NCI-H1105 (cell line): ENCODE measurements around the gene SFTPB.

Experiments used
- DNase-seq: peaks from one replicate; lab custom pipeline; 2025; lab: John Stamatoyannopoulos, UW

Gene SFTPB

DNA sequence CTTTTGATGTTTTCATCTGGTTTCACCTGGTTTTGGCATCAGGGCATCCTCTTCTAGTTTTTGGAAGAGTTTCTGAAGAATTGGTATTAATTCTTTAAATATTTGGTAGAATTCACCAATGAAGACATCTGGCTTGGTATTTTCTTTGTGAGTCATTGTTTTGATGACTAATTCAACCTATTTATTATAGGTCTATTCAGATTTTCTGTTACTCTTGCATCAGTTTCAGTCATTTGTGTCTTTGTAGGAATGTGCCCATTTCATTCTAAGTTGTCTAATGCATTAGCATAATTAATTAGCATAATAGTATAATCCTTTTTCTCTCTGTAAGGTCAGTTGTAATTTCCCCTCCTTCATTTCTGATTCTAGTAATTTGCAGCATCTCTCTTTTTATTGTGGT lies 34.2 kb upstream of the SFTPB start:
- DNase-seq, result no peak

DNA sequence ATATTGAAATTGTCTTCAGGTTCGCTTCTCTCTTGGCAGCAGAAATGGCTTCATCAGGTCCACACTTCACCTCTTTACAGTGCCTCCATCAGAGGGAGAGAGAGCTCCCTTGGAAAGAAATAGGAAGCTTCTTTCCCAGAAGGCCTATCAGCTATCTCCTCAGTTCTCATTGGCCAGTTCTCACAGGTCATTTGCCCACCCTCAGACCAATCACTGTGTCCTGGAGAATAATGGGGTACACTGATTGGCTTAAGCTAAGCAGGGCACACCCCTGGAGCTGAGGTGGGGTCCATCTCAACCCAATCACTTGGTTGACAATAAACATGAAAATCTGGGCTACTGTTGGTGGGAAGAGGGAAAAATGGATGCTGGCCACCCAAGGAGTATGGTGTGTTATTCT lies 31.3 kb upstream of the SFTPB start:
- no peak for DNase-seq

DNA sequence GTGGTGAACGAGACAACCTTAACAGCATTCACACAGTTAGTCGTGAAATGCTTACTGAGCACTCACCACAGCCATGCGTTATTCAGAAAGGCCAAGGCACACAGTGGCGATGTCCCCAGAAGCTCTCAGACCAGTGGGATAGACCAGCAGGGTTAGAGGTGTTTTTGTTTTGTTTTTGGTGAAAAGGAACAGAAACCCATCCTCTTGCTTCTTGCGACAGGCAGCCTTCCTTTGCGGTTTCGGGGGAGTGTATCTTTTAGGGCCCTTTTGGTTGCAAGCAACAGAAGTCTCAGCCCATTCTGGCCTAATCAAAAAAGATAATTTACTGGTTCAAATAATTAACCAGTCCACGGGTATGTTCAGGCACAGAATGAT lies 30.9 kb upstream of the SFTPB start:
- no peak for DNase-seq

DNA sequence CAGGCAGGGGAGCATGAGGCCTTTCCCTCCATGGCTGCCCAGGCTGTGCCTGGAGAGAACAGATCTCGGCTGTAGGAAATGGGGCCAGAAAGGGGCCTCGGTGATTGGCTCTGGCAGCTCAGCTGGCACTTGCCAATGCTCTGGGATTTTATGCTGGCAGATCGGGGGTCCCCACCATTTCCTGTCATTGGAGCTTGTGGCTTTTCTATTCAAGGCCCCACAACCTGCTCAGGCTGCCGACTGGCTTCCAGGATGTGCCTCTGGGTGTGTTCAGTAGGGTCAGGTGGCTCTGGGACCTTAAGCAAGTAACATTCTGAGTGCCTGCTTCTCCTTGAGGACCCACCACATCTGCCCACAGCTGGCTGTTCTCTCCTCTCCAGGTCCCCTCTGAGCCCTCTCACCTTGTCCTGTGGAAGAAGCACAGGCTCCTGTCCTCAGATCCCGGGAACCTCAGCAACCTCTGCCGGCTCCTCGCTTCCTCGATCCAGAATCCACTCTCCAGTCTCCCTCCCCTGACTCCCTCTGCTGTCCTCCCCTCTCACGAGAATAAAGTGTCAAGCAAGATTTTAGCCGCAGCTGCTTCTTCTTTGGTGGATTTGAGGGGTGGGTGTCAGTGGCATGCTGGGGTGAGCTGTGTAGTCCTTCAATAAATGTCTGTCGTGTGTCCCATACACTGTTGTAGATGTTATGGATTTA lies 30.3 kb upstream of the SFTPB start:
- no peak for DNase-seq

DNA sequence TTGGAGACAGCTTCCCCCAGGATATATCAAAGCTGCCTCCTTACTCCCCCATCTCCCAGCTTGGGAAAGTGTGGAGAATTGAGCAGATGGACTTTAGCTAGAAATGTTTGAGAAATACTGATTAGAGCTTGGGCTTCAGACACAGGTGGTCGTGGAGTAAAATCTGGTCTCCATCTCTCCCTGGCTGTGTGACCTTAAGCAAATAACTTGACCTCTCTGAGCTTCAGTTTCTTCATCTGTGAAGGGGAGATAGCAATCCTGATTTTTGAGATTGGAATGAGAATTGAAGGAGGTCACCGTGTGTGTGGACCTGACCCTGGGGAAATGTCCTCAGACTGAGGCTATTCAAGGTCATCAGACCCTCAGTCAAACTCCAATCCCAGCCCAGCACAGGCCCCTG lies 29.7 kb upstream of the SFTPB start:
- DNase-seq, result no peak

DNA sequence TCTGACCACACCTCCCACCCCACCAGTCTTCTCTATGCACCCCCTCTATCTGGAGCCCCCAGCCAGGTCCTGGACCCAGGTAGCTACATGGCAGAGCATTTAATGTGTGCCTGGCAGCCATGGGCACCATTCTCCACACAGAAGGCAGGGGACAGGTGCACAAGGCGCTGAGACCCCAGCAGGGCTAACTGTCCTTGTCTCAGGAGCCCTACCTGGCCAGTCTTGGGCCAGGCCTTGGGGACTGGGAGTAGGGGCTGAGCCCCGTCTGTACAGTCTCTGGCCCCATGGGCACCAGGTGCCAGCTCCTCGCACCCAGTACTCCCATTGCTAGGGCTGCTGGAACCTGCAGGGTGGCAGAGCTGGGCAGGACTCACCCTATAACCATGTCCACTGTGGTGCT lies 29.1 kb upstream of the SFTPB start:
- DNase-seq, result no peak

DNA sequence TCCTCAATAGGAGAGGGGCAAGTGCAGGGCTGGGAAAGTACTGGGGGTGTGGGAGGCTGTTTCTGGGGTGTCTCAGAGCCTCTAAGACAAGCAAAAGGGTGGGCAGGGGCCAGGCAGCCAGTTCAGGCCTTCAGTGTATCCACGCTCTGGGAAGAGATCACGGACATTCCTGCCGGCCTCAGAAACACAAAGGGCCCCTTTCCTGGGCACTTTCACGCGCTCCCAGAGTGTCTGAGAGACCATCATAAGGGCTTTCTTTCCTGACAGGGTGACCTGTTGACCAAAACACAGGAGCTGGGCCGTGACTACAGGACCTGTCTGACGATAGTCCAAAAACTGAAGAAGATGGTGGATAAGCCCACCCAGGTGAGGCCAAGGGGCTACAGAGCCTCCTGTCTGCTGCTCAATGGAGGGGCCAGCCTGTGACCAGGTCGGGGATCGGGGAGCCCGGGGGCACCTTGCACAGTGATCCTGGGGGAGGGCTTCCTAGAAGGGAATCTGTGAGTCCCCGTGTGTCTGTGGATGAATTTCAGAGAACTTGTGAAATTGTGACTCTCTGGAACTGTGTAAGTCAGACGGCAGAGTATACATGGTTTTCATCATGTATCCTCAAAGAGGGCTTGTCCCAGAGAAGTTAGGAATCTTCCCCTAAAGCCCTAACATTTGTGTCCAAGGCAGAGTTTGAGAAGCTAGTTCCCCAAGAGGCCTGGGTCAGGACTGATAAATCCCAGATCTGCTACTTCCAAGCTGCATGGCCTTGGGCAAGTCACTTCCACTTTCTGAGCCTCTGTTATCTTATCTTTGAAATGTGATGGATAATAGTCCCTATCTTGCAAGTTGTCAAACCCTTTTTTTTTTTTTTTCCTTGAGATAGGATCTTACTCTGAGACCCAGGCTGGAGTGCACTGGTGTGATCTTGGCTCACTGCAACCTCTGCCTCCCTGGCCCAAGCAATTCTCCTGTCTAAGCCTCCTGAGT lies 28.0 kb upstream of the SFTPB start:
- DNase-seq, result no peak

DNA sequence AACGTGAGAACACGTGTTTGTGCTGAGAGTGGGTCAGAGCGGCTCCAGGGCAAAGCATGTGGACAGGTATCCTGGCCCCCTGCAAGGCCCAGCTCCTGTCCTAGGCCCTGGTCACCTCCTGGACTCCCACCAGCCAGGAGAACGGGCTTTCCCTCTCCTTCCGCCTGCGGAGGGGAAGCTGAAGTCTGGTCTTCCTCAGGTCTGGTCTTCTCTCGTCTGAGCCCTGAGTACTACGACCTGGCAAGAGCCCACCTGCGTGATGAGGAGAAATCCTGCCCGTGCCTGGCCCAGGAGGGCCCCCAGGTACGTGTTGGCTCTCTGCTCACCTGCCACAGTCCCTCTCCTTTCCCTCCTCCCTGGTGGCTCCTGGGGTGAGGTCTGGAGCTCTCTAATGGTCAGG lies 27.1 kb upstream of the SFTPB start:
- no peak for DNase-seq

DNA sequence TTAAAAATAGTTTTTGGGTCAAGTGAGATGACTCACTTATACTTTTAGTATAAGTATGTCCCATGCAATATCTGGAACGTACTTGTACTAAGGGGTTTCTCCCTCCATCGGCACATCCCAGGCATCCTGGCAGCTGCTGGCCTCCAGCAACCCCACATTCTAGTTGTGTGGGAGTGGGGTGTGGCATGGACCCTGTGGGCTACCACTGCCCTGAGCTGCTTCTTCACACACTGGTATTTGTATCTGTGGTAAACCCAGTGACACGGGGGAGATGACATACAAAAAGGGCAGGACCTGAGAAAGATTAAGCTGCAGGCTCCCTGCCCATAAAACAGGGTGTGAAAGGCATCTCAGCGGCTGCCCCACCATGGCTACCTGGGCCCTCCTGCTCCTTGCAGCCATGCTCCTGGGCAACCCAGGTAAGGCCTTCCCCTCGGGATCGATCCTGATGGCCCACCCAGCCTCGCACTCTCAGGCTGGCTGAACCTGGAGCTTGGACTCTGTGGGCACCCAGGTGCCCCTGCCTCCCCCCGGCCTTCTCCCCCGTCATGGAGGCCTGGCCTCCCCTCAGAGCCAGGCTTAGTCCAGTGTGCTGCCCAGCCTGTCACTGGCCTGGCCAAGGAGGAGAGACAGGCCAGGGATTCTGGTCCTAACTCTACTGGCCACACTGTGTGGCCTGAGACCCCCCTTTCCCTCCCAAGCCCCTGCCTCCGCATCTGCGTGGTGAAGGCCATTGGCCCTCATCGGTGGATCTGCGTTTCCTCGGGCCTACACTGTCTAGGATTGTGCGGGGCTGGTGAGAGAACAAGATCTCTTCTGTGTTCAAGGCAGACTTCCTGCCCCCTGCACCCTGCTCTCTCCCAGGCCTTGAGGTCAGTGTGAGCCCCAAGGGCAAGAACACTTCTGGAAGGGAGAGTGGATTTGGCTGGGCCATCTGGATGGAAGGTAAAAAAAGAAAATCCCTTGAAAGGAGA lies 26.3 kb upstream of the SFTPB start, which contains the start of gene GNLY:
TSS of gene GNLY (plus strand) at position 307 of the 974 bp plus-strand sequence. CDS start at position 368, 61 bp downstream.
- no peak for DNase-seq

DNA sequence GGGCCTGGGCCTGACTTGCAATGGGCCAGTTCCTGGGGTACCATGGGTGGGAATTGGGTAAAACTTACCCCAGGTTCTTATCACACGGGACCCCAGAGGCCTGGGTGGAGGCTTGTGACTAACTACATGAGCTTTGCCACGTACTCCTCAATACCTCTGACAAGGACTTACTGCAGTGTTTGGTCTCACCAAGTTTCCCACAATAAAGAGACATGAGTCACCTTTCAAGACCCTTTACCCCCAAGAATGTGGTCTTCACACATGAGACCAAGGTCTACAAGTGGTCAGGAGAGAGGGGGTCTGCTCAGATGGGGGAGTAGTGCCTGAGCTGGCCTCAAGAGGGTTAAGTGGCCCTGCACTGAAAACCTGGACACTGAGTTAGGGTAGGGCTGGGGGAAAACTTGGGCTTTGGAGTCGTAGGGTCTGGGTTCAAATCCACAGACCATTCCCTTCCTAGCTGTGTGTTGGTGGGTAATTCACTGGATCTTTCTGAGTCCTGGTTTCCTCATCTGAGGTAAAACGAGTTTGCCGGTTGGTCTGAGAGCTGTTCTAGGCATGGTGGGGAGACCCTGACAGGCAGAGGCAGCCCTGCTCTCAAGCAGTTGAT lies 24.1 kb upstream of the SFTPB start:
- DNase-seq, result no peak

DNA sequence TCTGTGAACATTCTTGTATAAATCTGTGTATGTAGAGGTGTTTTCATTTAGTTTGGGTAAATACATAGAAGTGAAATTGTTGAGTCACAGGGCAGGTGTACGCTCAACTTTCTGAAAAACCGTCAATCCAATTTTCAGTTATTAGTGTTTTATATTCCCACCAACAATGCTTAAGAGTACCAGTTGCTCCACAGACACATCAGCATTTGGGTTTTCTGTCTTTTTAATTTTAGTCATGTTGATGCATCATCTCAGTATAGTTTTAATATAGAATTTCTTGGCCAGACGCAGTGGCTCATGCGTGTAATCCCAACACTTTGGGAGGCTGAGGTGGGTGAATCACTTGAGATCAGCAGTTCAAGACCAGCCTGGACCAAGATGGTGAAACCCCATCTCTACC lies 22.9 kb upstream of the SFTPB start:
- DNase-seq, result no peak

DNA sequence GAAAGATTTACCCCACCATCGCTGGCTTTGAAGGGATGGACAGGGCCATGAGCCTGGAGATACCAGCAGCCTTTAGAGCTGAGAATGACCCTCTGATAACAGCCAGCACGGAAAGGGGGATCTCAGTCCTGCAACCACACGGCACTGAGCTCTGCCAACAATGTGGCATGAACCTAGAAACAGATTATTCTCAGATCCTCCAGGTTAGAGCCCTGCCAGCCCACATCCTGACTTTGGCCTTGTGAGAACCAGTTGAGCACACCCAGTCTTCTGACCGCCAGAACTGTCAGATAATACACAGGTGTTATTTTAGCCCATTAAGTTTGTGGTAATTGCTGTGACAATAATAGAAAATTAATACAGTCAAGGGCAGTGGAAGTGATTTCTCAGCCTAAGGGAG lies 16.8 kb upstream of the SFTPB start:
- peak; percentile 25 for DNase-seq

DNA sequence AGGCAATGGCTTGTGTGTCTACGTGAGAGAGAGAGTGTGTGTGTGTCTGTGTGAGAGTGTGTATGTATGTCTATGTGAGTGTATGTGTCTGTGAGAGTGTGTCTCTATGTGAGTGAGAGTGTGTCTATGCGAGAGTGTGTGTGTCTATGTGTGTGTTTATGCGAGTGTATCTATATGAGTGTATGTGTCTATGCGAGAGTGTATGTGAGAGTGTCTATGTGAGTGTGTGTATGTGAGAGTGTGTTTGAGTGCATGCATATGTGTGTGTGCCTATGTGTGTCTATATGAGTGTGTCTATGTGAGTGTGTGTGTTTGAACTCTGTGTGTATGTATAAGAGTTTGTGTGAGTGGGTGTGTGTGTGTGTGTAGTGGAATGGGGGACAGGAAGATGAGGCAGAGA lies 16.4 kb upstream of the SFTPB start:
- DNase-seq, result no peak

DNA sequence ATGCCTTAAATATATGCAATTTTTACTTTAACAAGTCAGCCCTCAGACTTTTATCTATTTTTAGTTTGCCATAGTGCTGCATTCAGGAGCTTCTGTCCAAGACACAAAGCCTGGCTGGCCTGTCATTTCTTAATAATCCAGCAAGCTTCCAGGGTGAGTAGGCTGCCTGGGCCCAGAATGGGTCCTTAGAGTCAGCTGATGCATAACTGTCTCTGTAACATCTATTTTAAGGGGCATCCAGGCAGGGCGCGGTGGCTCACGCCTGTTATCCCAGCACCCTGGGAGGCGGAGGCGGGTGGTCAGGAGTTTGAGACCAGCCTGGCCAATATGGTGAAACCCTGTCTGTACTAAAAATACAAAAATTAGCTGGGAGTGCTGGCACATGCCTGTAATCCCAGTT lies 14.4 kb upstream of the SFTPB start:
- no peak for DNase-seq

DNA sequence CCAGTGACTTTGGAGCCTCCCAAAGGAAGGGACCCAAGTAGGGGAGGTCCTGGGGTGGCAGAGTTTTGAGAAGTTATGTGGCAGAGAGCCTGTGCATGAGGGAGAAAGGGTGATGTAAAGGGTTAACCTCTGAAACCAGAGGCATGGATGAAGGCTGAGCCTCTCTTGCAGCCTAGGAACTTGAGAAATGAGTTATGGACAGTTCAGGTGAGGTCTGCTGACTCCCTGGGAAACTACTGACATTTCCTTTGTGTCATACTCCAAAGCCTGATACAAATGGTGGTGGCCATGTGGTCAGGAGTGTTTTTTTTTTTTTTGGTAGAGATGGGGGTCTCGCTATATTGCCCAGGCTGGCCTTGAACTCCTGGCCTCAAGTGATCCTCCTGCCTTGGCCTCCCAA lies 13.8 kb upstream of the SFTPB start:
- no peak for DNase-seq

DNA sequence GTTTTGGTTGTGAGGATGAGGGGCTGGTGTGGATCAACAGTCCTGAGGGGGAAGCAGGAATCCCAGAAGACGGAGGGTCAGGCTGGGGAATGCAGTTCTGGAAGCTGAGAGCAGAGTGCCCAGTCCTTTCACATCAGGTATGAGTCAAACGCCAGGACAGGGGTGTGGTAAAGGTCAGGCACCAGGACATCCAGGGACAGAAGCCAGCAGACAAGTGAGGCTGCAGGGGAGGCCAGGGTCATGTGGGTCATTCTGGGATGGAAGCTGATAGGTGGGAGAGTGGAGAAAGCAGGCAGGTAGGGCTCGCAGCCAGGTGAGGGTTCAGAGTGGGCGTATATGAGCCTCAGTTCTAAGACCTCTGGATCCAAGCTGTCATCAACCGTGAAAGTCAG lies 13.4 kb upstream of the SFTPB start:
- DNase-seq, result no peak

DNA sequence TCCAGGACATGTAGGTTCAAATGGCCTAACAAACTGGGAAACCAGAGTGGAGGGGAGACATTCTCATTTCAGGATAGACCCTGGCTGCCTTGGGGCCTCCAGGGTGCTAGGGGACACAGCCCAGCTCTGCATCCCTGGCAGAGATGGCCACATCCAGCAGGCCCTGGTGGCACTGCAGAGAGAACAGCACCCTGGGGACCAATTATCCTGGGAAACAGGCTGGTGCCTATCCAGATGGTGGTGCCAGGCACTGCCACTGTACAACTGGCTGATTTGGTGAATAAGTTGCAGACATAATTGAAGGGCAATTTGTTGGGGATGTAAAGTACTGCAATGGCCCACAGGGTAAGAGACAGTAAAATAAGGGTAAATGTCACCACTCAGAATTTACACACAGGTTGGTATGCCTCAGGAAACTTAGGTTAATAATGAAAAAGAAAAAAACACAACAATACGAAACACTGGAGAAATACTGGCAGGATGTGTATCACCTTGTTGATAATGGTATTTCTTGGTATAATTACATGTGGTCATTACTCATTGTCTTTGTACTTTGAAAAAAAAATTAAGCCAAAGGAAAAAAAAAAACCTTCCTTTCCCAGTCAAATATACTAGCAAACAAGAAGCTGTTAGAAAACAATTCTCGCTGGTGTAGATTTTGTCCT lies 12.8 kb upstream of the SFTPB start:
- DNase-seq, result peak; percentile 7

DNA sequence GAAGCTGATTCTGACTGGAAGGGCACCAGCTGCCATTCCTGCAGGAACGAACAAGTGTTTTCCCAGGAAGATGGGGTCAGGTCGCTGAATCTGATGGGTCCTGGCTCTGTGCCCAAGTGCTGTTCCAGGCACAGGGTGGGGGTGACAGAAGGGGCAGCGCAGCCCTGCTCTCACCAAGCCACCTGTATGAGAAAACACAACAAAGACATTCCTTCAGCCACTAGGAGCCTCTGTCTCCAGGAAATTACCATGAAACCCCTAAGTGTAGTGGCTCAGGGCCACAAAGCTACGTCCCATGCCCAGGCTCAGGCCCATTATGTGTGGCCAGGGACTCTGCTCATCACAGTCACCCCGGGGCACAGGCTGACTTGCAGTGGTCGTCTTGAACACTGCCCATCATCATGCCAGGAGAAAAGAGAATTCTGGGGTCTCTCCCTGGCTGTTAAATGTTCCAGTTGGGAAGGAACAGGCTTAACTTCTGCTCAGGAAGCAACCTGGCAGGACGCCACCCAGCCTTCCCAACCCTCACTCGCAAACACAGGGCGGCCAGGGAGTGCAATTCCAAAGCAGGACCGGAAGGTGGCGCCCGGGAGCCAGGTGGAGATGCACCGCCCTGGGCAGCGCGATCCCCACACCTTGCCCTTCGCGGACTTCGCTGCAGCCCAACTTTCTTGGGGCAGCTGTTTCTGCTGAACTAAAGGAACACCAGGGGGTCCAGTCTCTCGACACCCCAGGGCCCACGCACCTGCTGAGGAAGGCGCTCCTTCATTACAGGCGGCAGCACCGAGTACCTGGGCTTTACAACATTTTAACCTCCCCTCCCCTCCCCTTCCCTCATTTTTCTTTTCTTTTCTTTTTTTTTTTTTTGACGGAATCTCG lies 11.0 kb upstream of the SFTPB start:
- peak; percentile 68 for DNase-seq

DNA sequence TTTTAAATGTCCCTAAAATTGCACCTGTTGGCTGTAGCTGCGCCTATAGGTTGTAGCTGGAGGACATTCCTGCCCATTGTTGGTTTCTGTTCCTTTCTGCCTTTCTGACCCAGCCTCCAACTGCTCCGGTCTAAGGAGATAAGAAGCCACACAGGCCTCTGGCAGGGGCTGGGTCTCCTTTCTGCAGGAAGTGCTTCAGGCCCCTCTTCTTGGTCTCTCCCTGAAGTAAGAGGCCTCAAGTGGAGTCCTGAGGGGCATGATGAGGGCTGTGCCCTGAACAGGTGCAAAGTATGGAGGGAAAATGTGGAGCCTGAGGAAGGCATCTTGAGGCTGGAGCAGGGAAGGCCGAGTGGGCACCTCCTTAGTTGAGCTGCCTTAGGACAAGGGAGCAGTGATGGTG lies 10.4 kb upstream of the SFTPB start:
- no peak for DNase-seq

DNA sequence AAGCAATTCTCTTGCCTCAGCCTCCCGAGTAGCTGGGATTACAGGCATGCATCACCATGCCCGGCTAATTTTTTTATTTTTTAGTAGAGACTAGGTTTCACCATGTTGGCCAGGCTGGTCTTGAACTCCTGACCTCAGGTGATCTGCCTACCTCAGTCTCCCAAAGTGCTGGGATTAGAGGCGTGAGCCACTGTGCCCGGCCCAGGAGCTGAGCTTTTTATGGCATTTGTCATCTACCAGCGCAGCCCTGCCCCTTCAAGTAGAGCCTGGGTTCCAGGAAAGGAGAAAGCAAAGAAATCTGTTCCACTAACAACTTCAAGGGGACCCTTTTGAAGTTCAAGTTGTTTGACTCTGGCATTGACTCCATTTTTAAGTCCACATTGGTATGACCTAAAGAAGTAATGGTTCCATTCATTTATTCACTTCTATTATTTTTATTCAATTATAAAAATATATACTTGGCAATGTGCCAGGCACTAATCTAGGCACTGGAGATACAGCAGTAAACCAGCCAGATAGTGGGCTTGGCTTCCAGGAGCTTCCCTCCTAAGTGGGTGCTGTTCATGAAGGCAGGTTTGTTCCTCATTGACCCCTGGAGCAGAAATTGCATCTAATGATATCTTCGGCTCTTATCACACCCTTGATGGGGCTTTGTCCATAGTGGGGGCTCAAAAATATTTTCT lies 8.0 kb upstream of the SFTPB start:
- no peak for DNase-seq
